GM19468 (cell line): ENCODE data around the gene SERINC5.

Source experiments
- ATAC-seq: cut with Tn5 transposase; IDR thresholded peaks from one replicate; pipeline ENCODE4 v1.9.1; 2021; ENCODE audit warnings: mild to moderate bottlenecking, moderate library complexity, moderate number of reproducible peaks; ENCODE audit not compliant: unreplicated experiment; ENCODE audit errors: extremely low read depth

SERINC5 gene

GRCh38 chr5:80077051-80077714, 178.7 kb downstream of the SERINC5 start:
- ATAC-seq = no peak

DNA sequence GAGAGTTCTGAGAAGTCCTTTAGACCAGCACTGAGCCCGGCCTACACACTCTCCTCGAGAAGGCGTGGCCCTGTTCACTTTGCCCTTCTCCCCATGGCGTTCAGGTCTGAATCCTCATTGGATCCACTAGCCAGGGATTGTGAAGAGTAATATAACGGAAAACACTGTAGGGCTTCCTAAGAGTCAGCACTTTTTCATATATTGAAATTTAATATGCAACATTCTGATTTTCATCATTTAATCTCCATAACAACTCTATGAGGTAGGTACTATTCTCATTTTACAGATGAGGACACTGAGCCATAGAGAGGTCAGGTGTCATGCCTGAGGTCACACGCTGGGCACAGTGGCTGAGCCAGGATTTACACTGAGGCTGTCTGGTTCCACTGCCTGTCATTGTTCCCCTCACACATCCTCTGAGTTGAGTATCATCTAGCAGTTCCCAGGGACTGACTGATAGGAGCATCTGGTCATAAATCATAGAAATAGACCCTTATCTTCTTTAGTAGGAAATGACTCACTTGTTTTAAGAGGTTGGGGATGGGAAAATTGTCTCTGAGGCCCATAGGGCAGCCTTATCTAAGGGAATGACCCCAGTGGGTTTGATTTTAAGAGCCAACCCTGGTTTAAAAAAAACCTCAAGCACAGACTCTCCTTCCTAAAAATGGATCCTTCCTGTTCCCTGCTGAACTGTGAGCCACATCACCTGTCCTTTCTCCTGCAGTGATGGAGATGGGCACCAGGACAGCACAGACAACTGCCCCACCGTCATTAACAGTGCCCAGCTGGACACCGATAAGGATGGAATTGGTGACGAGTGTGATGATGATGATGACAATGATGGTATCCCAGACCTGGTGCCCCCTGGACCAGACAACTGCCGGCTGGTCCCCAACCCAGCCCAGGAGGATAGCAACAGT, 179.5 kb downstream of the SERINC5 start:
- ATAC-seq = no peak

GRCh38 chr5:80072103-80073073, 183.5 kb downstream of the SERINC5 start:
- ATAC-seq = no peak

DNA sequence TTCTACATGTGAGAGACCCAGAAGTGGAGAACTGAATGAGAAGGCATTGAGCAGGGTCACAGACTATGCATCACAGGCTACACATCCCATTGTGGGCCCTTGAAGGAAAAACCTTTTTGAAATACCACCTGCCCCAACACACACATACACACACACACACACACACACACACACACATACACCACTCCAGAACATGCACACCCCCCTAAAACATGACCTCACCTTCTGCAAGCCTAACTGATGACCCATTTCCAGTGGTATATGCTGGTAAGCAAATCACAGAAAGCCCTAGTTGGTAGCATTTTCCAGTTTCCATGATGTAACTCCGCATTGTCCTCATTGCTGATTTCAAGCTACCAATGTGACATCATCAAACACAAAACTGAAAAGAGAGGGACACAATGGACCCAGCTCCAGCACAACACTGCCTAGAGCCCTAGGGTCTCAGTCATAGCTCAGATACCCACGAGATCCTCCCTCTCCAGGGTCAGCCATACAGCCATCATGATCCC, 184.3 kb downstream of the SERINC5 start:
- ATAC-seq = no peak

DNA sequence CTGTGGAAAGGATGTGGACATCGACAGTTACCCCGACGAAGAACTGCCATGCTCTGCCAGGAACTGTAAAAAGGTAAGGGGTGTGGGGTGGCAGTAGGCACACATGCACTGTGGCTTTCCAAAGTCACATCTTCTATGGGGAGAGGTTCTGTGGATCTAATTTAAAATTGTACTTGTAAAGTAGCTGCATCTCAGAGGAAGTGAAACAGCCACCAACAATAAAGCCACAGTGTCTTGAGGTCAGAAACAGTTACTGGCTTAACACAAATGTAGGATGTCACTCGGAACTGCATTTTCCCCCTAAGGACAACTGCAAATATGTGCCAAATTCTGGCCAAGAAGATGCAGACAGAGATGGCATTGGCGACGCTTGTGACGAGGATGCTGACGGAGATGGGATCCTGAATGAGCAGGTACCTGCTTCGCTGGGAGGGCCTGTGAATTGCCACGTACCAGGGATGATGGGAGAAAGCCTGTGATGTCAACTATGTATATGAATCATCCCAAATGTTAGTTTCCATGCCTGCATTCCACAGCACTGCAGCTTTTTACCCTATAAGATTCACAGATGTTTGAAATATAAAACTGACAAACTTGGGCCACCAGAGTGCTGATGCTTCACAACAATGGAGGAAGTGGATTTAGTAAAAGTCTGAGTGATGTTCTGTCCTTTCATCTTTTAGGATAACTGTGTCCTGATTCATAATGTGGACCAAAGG, 185.4 kb downstream of the SERINC5 start:
- no peak for ATAC-seq

DNA sequence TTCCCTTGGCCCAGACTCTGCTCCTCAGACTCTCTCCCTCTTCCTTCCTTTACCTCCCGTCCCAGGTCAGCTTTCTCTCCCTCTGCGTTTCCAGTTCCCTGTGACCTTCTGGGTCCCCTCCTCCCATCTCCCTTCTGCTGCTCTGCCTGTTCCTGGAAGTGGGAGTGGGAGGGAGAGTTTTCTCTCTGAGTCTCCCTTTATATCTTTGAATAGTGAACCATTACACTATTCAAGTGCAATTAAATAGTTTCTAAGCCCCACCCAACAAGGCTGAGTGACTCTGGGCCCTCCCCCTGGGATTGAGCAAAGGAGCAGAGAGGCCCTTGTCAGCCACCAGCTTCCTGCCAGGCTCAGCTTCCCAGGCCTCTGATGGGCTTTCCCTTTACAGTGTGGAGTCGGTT, 185.9 kb downstream of the SERINC5 start:
- ATAC-seq = no peak

DNA sequence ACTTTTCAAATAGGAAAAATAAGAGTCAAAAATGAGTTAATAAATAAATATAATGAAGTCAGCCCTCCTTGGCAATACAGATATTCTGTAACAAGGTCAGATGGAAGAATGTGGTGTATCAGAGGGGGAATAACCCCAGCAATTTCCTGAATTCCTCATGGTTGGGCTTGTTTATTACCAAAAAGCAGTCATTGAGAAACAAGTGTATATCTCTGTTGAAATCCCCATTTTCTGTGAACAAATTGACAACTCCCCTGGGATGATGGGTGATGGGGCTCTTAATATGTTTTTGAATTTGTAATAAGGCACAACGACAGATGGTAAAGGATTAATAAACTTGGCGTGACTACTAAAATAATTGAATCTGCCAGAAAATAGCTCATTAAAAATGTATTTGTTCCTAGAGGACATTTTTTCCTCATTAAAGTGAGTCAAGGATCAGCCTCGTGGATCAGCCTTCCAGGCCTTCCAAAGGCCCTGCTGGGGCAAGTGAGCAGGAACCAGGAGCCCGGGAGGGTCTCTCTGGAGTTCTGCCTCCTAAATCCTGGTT, 186.5 kb downstream of the SERINC5 start:
- no peak for ATAC-seq

DNA sequence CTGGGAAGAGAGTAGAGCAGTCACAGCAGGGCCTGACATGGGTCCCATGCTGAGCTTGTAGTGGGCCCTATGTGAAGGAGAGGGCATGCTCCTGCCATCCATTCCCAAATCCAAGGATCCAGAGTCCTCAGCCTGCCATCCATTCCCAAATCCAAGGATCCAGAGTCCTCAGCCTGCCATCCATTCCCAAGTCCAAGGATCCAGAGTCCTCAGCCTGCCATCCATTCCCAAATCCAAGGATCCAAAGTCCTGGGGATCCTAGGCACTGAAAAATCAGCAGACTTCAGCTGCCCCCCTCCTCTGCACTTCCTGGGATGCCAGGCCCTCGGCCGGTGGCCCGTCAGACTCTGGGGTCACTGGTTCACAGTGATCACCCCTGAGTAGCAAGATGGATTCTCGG, 187.1 kb downstream of the SERINC5 start:
- no peak for ATAC-seq

- no peak for ATAC-seq
These were observed 187.6 kb downstream of the SERINC5 start for GRCh38 chr5:80068246-80068636.

DNA sequence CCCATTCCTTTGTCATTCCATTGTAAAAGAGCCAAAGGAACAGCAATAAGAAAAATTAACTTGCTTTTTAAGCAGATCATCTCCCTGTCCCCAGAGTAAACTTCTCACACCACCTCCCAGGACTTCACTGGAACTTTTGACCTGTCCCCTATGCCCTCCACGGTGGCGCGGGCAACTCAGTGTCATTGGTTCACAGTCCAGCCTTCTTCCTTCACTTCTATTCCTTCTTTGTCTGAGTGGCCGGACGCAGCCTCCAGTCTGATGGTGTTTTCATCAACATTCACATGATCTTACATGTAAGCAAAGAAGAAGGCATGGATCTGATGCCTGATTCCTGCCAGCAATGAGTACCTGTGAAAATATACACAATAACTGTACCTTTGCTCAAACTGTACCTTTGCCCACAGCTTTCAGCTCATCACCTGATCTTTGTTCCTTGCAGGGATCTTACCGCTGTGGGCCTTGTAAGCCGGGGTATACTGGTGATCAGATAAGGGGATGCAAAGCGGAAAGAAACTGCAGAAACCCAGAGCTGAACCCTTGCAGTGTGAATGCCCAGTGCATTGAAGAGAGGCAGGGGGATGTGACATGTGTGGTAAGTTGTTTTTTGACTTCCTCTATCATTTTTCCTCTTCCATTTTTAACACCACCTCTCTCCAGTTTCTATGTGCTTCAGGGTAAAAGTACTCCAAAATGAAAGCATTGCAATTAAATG, 188.2 kb downstream of the SERINC5 start:
- ATAC-seq = no peak

DNA sequence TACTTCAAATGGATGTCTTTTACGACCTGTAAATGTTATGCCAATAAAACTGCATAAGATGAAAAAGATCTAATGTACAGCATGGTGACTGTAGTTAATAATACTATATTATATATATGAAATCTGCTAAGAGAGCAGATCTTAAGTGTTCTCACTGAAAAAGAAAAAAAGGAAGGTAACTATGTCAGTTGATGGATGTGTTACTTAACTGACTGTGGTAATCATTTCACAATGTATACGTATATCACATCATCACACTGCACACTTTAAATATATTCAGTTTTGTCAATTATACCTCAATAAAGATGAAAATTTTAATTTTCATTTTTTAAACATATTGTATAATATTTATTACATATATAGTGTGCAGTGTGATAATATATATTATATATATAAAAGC, 188.8 kb downstream of the SERINC5 start:
- no peak for ATAC-seq

DNA sequence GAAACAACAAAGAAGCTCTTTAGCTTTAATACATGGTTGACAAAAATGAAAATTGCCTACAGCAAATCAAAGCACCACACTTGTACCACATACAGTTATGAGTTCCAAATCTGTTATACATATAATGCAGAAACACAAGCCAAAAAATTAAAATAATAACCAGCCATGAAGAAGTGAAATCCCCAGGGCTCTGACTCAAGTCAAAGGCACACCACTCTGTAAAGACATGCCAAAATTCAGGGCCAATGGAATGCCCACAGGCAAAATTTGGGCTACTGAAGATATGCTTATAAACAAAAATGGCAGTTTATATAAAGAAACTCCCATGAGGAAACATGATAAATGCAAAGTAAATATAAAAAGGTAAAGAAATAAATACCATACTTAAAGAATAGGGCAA, 191.7 kb downstream of the SERINC5 start:
- no peak for ATAC-seq
